HG02970 (cell line): ENCODE measurements around the gene MIOS.

Experiments
- ATAC-seq: cut with Tn5 transposase; IDR thresholded peaks from one replicate; pipeline ENCODE4 v1.9.1; 2021; ENCODE audit warnings: mild to moderate bottlenecking, moderate library complexity, moderate number of reproducible peaks; ENCODE audit not compliant: unreplicated experiment, low FRiP score

The MIOS gene

GRCh38 chr7:7581531-7582179 lies 15.0 kb downstream of the MIOS start:
- ATAC-seq: no peak

GRCh38 chr7:7582596-7582995 lies 15.9 kb downstream of the MIOS start:
- no peak for ATAC-seq

GRCh38 chr7:7583731-7584130 lies 17.0 kb downstream of the MIOS start:
- no peak for ATAC-seq

GRCh38 chr7:7584653-7585052 lies 18.0 kb downstream of the MIOS start:
- no peak for ATAC-seq

- no peak for ATAC-seq
Observed at GRCh38 chr7:7585241-7585928, 18.7 kb downstream of the MIOS start.

GRCh38 chr7:7595451-7595850 lies 28.8 kb downstream of the MIOS start:
- ATAC-seq: no peak

- no peak for ATAC-seq
Observed at GRCh38 chr7:7596176-7596575, 29.5 kb downstream of the MIOS start.

GRCh38 chr7:7607010-7607409 lies 40.3 kb downstream of the MIOS start:
- ATAC-seq: no peak

GRCh38 chr7:7609330-7609729 lies 42.6 kb downstream of the MIOS start:
- ATAC-seq: no peak

GRCh38 chr7:7612519-7612918 lies 45.8 kb downstream of the MIOS start:
- no peak for ATAC-seq

- no peak for ATAC-seq
Observed at GRCh38 chr7:7613210-7613609, 46.5 kb downstream of the MIOS start.

GRCh38 chr7:7614018-7614741 lies 47.5 kb downstream of the MIOS start:
- ATAC-seq: no peak

- ATAC-seq: no peak
Observed at GRCh38 chr7:7617550-7617949, 50.9 kb downstream of the MIOS start.

- ATAC-seq: no peak
Observed at GRCh38 chr7:7618410-7618809, 51.7 kb downstream of the MIOS start.

GRCh38 chr7:7620236-7620635 lies 53.6 kb downstream of the MIOS start:
- ATAC-seq: no peak

- ATAC-seq: no peak
Observed at GRCh38 chr7:7620644-7621210, 54.0 kb downstream of the MIOS start.

GRCh38 chr7:7628476-7628875 lies 61.8 kb downstream of the MIOS start:
- no peak for ATAC-seq

- no peak for ATAC-seq
Observed at GRCh38 chr7:7630626-7631329, 64.1 kb downstream of the MIOS start.

- no peak for ATAC-seq
Observed at GRCh38 chr7:7639421-7639820, 72.7 kb downstream of the MIOS start.

- ATAC-seq: no peak
Observed at GRCh38 chr7:7639847-7640220, 73.2 kb downstream of the MIOS start.
